ENCODE results near the gene DNAAF9. TPM values are rescaled to one million over a fixed set of nuclear protein-coding genes. Genes with fewer than 3 reads are reported as not detected.

The DNAAF9 gene
- total RNA-seq, 4 donors from 2014 or later = 2.2 to 6.0 (median 5.0) TPM

GRCh38 chr20:3436864-3437574 lies 29.6 kb upstream of the DNAAF9 start:
- H3K4me1 ChIP-seq = peaks cover 0 to 7% (median 0%) of the 10 kb centered on the region in 4 donors
- no peaks in the 10 kb centered on the region for H3K9me3 ChIP-seq
- TF ChIP-seq CTCF (IDR thresholded peaks at IDR 0.05) (no peak), POLR2A (IDR thresholded peaks at IDR 0.05) (no peak), EP300 (IDR thresholded peaks at IDR 0.05; ENCODE audit: low read depth) (no peak), POLR2AphosphoS5 (IDR thresholded peaks at IDR 0.05) (no peak)
- H3K27ac ChIP-seq = no peak overlapping the region
- no peaks in the 10 kb centered on the region for H3K36me3 ChIP-seq
- no peak for DNase-seq
- in situ Hi-C loops (cut with MboI; ENCODE audit: low pct_ligation_motif_present in 1 of 4, low pct_unique_long_range_greater_than_20kb in 1 of 4, low sequenced_read_pairs in 3 of 4) (no loop called here), intact Hi-C loops (cut with DNase I; ENCODE audit: low total_unique reads) (no loop called here)
- peaks cover 65% of the 10 kb centered on the region for H3K27me3 ChIP-seq
- H3K4me3 ChIP-seq = no peak overlapping the region
- WGBS, 2 donors (ENCODE audit: low coverage in 1 of 2) = 42 to 59% methylated on average over 2 of the region's 2 CpGs

- no peak for DNase-seq
- in situ Hi-C loops (cut with MboI; ENCODE audit: low pct_ligation_motif_present in 1 of 4, low pct_unique_long_range_greater_than_20kb in 1 of 4, low sequenced_read_pairs in 3 of 4) = no loop called here
- Histone ChIP-seq H3K27me3 (peaks cover 81% of the 10 kb centered on the region), H3K27ac (no peak overlapping the region), H3K4me1 (peaks cover 0 to 7% (median 0%) of the 10 kb centered on the region in 4 donors), H3K9me3 (no peaks in the 10 kb centered on the region), H3K4me3 (no peak overlapping the region), H3K36me3 (no peaks in the 10 kb centered on the region)
- intact Hi-C loops (cut with DNase I; ENCODE audit: low total_unique reads) = no loop called here
- WGBS, 2 donors (ENCODE audit: low coverage in 1 of 2) = 80 to 82% methylated on average over 5 to 6 of the region's 6 CpGs
- no peak for TF ChIP-seq POLR2AphosphoS5 (IDR thresholded peaks at IDR 0.05)
- no peak for TF ChIP-seq CTCF (IDR thresholded peaks at IDR 0.05)
- no peak for TF ChIP-seq POLR2A (IDR thresholded peaks at IDR 0.05)
- no peak for TF ChIP-seq EP300 (IDR thresholded peaks at IDR 0.05; ENCODE audit: low read depth)
These were observed 26.8 kb upstream of the DNAAF9 start for GRCh38 chr20:3434232-3434631.

GRCh38 chr20:3433744-3434143 lies 26.3 kb upstream of the DNAAF9 start:
- DNase-seq = no peak
- Histone ChIP-seq H3K27me3 (peaks cover 81% of the 10 kb centered on the region), H3K27ac (no peak overlapping the region), H3K36me3 (no peaks in the 10 kb centered on the region), H3K4me1 (peaks cover 0 to 7% (median 0%) of the 10 kb centered on the region in 4 donors), H3K9me3 (no peaks in the 10 kb centered on the region), H3K4me3 (no peak overlapping the region)
- TF ChIP-seq POLR2A (IDR thresholded peaks at IDR 0.05) (no peak), EP300 (IDR thresholded peaks at IDR 0.05; ENCODE audit: low read depth) (no peak), POLR2AphosphoS5 (IDR thresholded peaks at IDR 0.05) (no peak), CTCF (IDR thresholded peaks at IDR 0.05) (no peak)
- WGBS, 2 donors (ENCODE audit: low coverage in 1 of 2) = 73 to 80% methylated on average over 1 to 3 of the region's 3 CpGs
- intact Hi-C loops (cut with DNase I; ENCODE audit: low total_unique reads) (no loop called here), in situ Hi-C loops (cut with MboI; ENCODE audit: low pct_ligation_motif_present in 1 of 4, low pct_unique_long_range_greater_than_20kb in 1 of 4, low sequenced_read_pairs in 3 of 4) (no loop called here)

- Histone ChIP-seq H3K27ac (no peak overlapping the region), H3K4me1 (peaks cover 0 to 7% (median 0%) of the 10 kb centered on the region in 4 donors), H3K9me3 (no peaks in the 10 kb centered on the region), H3K4me3 (no peak overlapping the region), H3K36me3 (no peaks in the 10 kb centered on the region), H3K27me3 (peaks cover 81% of the 10 kb centered on the region)
- no peak for DNase-seq
- intact Hi-C loops (cut with DNase I; ENCODE audit: low total_unique reads) = no loop called here
- in situ Hi-C loops (cut with MboI; ENCODE audit: low pct_ligation_motif_present in 1 of 4, low pct_unique_long_range_greater_than_20kb in 1 of 4, low sequenced_read_pairs in 3 of 4) = no loop called here
- no peak for TF ChIP-seq POLR2AphosphoS5 (IDR thresholded peaks at IDR 0.05)
- no peak for TF ChIP-seq POLR2A (IDR thresholded peaks at IDR 0.05)
- TF ChIP-seq EP300 (IDR thresholded peaks at IDR 0.05; ENCODE audit: low read depth) = no peak
- no peak for TF ChIP-seq CTCF (IDR thresholded peaks at IDR 0.05)
- 56 to 73% methylated on average over 3 of the region's 3 CpGs for WGBS, 2 donors (ENCODE audit: low coverage in 1 of 2)
These were observed 25.4 kb upstream of the DNAAF9 start for GRCh38 chr20:3432844-3433243.
